Activated naive CD8-positive, alpha-beta T cell treated with anti-CD3 and anti-CD28 coated beads, Interleukin-2, amount 10 ng/mL, durations not matched to agents 7 days and 5 days (primary cell): ENCODE results near the gene FUT8. TPM values are rescaled to one million over a fixed set of nuclear protein-coding genes. Genes with fewer than 3 reads are reported as not detected.

Experiments
- ATAC-seq: fragments of 150-1000 bp; cut with Tn5 transposase; one replicate; pipeline ENCODE4 v1.10.0; 2021; ENCODE audit warnings: low read depth, moderate library complexity
- POLR2A ChIA-PET: fragments of 350-600 bp; sonication (Branson Sonifier 250); formaldehyde crosslinking; loops from one replicate; lab custom pipeline; 2021; ENCODE audit warnings: antibody characterized with exemption; lab: Charles Lee
- DNase-seq: peaks from one replicate; pipeline ENCODE4 v3.0.0; 2021
- H3K27ac Mint-ChIP-seq: one replicate; pipeline ENCODE4 v1.8.0; 2022; ENCODE audit warnings: mild to moderate bottlenecking, mixed read lengths
- H3K27me3 Mint-ChIP-seq: one replicate; pipeline ENCODE4 v1.8.0; 2022; ENCODE audit warnings: mild to moderate bottlenecking, moderate library complexity, mixed read lengths
- H3K36me3 Mint-ChIP-seq: one replicate; pipeline ENCODE4 v1.8.0; 2021; ENCODE audit warnings: mild to moderate bottlenecking, mixed read lengths
- H3K4me1 Mint-ChIP-seq: one replicate; pipeline ENCODE4 v1.8.0; 2021; ENCODE audit warnings: mixed read lengths
- H3K4me3 Mint-ChIP-seq: one replicate; pipeline ENCODE4 v1.8.0; 2022; ENCODE audit warnings: mild to moderate bottlenecking, moderate library complexity, mixed read lengths
- H3K9me3 Mint-ChIP-seq: one replicate; pipeline ENCODE4 v1.8.0; 2021; ENCODE audit warnings: mixed read lengths
- total RNA-seq, 2 experiments: library from RNA; stranded (reverse); gene quantifications; one replicate each; pipeline ENCODE4 v1.2.3, GENCODE V29; 2021

FUT8 gene
- 10 to 100 TPM; 82.7 to 86.4 TPM for total RNA-seq

DNA sequence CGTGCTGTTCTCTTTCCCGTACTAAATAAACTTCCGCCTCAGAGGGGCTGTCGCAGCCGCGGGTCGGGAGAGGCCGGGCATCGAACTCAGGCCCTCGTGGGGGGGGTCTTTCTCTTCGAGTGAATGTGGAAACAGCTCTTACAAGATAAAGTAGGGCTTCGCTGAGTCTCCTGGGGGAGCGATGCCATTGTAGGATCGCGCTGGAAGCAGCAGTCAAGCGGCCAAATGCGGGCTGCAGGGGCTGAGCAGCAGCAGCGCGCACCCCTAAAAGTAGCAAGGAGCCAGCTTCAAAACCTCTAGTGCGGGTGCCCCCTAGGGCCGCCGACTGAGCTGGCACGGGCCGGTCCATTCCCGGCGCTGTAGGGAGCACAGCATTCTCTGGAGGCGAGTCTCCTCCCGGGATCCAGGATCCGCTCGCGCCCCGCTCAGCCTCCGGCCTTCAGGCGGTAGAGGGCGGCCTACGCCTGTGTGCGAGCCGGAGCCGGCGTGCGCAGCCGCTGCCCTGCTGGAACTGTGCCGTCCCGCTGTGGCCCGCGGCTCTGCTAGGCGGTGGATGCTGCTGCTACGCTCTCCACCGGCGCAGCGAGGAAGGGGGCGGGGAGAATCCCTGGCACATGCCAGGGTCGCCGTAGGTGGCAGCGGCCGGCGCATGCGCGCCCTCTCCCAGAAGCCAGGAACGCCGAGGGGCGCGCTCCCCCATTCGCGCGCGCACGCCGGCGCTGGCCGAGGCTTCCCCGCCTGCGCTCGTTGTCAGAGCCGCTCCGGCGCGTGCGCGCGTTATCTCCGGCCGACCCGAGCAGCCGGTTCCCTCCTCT lies at the start of gene FUT8:
FUT8 (plus strand) TSS at position 699 of the 815 bp plus-strand sequence. CDS start 148,834 bp downstream, outside the sequence.
- peaks cover 14% of the 10 kb centered on the region for H3K36me3 Mint-ChIP-seq
- POLR2A ChIA-PET: interaction anchor here (0.5 to 3.6 kb wide), 28 partner anchors 12 to 450 kb away, joined by 3 to 59 read pairs (median 5); no protein-coding TSS in a partner anchor
- H3K4me1 Mint-ChIP-seq: peaks cover 39% of the 10 kb centered on the region
- DNase-seq: peak; percentile 92
- peak; percentile 86 for ATAC-seq
- no peaks in the 10 kb centered on the region for H3K9me3 Mint-ChIP-seq
- no peaks in the 10 kb centered on the region for H3K27me3 Mint-ChIP-seq
- peak within 1 kb of the TSS; percentile 97 for H3K4me3 Mint-ChIP-seq
- H3K27ac Mint-ChIP-seq: peak within 1 kb of the TSS; percentile 94

DNA sequence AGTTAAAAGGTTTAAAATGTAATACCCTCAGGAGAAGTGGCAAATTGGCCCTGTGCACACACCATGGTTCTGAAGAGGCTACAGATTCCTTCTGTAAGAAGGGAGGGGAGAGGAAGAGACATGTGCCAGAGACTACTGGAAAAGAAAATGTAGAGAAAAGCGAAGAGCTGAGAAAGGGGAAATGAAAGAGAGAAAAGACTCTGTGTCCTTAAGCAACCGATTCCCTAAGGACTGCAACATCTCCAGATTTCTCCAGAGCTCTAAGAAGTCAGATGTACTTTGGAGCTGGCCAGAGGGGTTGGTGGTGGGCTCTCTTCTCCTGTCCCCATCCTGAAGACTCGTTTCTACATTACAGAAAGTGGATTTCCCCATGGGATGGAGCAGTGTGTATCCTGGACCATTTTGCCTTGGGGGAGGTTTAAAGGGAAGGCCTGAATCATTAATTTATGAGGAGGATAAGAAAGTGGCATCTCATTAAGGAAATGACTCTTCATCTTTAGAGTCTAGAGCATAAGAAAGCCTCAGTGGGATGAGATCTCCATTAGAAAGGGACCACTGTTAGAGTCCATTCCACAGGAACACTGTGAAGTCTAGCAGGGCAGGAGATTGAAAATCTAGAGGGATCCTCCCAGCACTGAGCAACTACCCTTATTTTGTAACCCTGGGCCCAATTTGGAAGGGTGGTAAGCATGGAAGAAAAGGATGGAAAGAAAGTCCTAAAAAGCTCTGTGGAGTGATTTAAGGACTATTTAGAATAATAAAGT lies 45.5 kb upstream of the FUT8 start:
- Mint-ChIP-seq H3K4me1 (peaks cover 33% of the 10 kb centered on the region), H3K4me3 (no peak overlapping the region)

DNA sequence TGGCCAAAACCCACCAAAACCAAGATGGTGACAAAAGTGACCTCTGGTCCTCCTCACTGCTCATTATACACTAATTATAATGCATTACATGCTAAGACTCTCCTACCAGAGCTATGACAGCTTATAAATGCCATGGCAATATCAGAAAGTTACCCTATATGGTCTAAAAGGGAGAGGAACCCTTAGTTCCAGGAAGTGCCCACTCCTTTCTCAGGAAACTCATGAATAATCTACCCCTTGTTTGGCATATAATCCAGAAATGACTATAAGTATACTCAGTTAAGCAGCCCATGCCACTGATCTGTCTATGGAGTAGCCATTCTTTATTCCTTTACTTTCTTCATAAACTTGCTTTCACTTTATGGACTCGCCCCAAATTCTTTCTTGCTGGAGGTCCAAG lies 43.0 kb upstream of the FUT8 start:
- Mint-ChIP-seq H3K9me3 (no peaks in the 10 kb centered on the region), H3K27ac (peak overlapping the region; percentile 49), H3K4me1 (peaks cover 40% of the 10 kb centered on the region), H3K4me3 (peak overlapping the region; percentile 6), H3K27me3 (no peaks in the 10 kb centered on the region), H3K36me3 (peaks cover 43% of the 10 kb centered on the region)
- POLR2A ChIA-PET: interaction anchor here (0.8 kb wide), 1 partner anchor 81 kb away, joined by 3 read pairs; no protein-coding TSS in a partner anchor
- DNase-seq: no peak
- ATAC-seq: peak; percentile 72

More for the DNA sequence above, 45.5 kb upstream of the FUT8 start:
- no peaks in the 10 kb centered on the region for H3K27me3 Mint-ChIP-seq
- no peaks in the 10 kb centered on the region for H3K9me3 Mint-ChIP-seq
- H3K27ac Mint-ChIP-seq: no peak overlapping the region
- DNase-seq: no peak
- peaks cover 42% of the 10 kb centered on the region for H3K36me3 Mint-ChIP-seq
- ATAC-seq: no peak
- POLR2A ChIA-PET: no interaction called here

DNA sequence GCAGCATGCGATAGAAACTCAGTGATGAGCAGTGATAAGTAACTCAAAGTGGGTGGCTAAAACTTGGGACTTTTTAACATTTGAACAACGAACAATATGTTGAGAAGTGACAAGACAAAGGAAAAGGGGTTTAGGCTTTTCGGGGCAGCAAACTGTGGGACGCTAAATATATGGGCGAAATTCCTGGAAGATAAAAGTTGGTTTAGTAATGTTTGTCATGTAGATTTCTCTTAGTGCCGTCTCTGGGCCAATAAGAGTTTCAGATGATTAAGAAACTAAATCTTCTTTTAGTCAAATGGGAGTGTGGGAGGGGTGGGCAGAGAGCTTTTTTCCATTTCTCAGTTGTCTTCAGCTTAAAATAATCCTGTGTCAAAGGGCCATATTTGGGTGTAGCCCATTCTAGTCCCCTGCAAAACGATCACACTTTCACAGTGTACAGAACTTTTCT lies 41.7 kb upstream of the FUT8 start:
- H3K9me3 Mint-ChIP-seq: no peaks in the 10 kb centered on the region
- POLR2A ChIA-PET: interaction anchor here (0.8 kb wide), 1 partner anchor 19 kb away, joined by 3 read pairs; no protein-coding TSS in a partner anchor
- H3K27ac Mint-ChIP-seq: no peak overlapping the region
- DNase-seq (no peak), ATAC-seq (no peak)
- peaks cover 38% of the 10 kb centered on the region for H3K4me1 Mint-ChIP-seq
- no peaks in the 10 kb centered on the region for H3K27me3 Mint-ChIP-seq
- H3K36me3 Mint-ChIP-seq: peaks cover 38% of the 10 kb centered on the region
- H3K4me3 Mint-ChIP-seq: no peak overlapping the region

DNA sequence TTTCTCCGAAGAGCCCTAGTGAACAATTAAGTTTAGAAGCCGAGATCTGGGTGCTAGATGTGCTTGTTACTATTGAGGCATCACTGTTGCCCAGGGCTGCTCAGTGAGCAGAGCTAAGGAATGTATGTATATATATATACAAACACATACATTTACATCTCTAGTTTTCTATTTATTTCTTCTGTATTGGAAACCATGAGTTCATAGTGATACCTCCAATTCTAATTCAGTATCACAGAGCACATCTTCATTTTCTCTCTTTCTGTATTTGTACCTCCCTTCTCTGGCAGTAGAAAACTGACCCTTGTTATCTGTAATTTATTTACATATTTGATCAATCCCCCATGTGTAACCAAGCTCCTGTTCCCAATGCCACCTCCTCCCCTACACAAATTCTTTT lies 40.7 kb upstream of the FUT8 start:
- ATAC-seq (no peak), DNase-seq (no peak)
- Mint-ChIP-seq H3K36me3 (peaks cover 41% of the 10 kb centered on the region), H3K4me3 (no peak overlapping the region), H3K27me3 (no peaks in the 10 kb centered on the region), H3K9me3 (no peaks in the 10 kb centered on the region), H3K4me1 (peaks cover 38% of the 10 kb centered on the region), H3K27ac (peak overlapping the region; percentile 34)
- POLR2A ChIA-PET: no interaction called here

DNA sequence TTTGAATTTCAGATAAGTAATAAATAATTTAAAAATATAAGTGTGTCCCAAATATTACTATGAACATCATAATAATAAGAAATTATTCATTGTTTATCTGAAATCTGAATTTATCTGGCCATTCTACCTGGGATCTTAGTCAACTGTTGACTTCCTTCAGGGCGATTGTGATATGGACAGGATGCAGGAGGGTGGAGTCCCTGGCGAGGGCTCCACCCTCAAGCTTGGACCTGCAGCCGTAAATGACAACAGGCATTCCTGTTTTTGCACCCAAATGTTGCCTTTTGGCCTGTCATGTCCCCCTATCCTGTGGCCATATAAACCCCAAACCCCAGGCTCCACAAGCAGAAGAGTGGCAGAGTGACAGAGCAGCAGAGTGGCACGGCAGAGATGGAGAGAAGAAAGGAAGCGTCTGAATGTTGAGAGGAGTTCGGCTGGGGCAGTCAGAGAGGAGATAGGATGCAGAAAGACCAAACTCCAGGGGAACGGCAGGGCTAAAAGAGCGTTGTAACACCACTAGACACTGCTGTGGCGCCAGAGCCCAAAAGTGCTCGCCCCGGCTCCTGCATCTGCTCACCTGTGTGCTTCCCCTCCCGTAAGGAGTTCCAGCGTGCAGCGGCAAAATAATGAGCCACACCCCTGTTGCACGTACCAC lies 39.4 kb upstream of the FUT8 start:
- H3K4me1 Mint-ChIP-seq: peaks cover 33% of the 10 kb centered on the region
- no peaks in the 10 kb centered on the region for H3K27me3 Mint-ChIP-seq
- H3K36me3 Mint-ChIP-seq: peaks cover 44% of the 10 kb centered on the region
- POLR2A ChIA-PET: no interaction called here
- DNase-seq (no peak), ATAC-seq (no peak)
- H3K9me3 Mint-ChIP-seq: no peaks in the 10 kb centered on the region
- H3K27ac Mint-ChIP-seq: peak overlapping the region; percentile 52
- peak overlapping the region; percentile 40 for H3K4me3 Mint-ChIP-seq

DNA sequence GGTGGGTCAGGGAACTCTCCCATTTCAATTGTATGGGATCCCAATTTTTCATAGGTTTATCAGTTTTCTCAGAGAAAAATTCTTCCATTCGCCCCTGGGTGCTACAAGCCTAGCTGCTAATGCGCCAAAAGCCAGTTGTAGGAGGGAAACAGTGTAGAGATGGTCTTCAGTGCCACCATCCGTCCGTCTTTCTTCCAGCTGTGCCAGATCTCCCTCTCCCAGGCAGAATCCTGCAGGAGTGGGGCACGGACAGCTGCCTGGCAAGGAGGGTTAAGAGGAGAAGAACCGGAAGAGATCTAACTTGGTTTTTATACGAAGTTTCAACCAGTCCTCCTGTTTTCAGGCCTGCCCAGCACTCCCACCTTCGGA lies 38.9 kb upstream of the FUT8 start:
- no peak overlapping the region for H3K27ac Mint-ChIP-seq
- ATAC-seq (no peak), DNase-seq (no peak)
- peaks cover 49% of the 10 kb centered on the region for H3K36me3 Mint-ChIP-seq
- POLR2A ChIA-PET: no interaction called here
- H3K27me3 Mint-ChIP-seq: no peaks in the 10 kb centered on the region
- H3K4me1 Mint-ChIP-seq: peaks cover 33% of the 10 kb centered on the region
- no peak overlapping the region for H3K4me3 Mint-ChIP-seq
- no peaks in the 10 kb centered on the region for H3K9me3 Mint-ChIP-seq

DNA sequence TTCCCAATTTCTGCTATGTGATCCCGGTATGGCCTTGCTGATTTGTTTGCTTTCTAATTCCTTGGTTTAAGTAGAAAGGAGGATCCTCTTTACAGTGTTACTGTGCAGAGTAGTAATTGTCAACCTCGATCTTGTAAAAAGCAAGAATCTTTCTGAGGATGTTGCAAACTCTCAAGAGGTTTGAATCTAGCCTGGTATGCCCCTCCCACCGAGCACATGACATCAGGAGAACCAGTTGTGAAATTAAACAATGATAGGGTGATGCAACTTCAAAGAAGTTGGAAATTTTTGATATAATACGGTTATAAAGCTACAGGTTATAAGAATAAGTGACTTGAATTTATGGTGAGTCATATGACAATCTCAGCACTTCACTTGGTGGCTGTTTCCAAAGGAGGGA lies 35.0 kb upstream of the FUT8 start:
- no peaks in the 10 kb centered on the region for H3K27me3 Mint-ChIP-seq
- no peak overlapping the region for H3K4me3 Mint-ChIP-seq
- H3K9me3 Mint-ChIP-seq: peaks cover 3% of the 10 kb centered on the region
- H3K36me3 Mint-ChIP-seq: peaks cover 72% of the 10 kb centered on the region
- H3K4me1 Mint-ChIP-seq: peaks cover 12% of the 10 kb centered on the region
- POLR2A ChIA-PET: no interaction called here
- DNase-seq: no peak
- no peak for ATAC-seq
- H3K27ac Mint-ChIP-seq: no peak overlapping the region

DNA sequence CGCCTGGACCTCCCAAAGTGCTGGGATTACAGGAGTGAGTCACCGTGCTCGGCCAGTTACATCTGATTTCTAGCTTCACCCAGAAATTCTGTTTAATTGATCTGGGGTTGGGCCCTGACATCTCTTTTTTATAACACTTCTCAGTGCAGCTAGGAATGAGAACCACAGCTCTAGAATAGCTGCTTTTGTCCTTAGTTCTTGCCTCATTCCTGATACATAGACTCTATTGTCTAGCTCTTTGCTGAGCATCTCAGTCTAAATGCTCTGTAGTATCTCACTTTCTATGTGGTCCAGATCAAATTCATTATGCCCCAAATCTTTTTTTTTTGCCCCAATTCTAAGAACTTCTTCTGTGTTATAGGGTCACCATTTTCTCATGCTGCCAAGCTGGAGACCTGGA lies 29.9 kb upstream of the FUT8 start:
- Mint-ChIP-seq H3K36me3 (peaks cover 61% of the 10 kb centered on the region), H3K4me3 (no peak overlapping the region), H3K4me1 (peaks cover 15% of the 10 kb centered on the region), H3K9me3 (peaks cover 5% of the 10 kb centered on the region), H3K27ac (peak overlapping the region; percentile 39), H3K27me3 (no peaks in the 10 kb centered on the region)
- no peak for DNase-seq
- POLR2A ChIA-PET: interaction anchor here (0.5 kb wide), 1 partner anchor 30 kb away, joined by 5 read pairs; no protein-coding TSS in a partner anchor
- no peak for ATAC-seq

DNA sequence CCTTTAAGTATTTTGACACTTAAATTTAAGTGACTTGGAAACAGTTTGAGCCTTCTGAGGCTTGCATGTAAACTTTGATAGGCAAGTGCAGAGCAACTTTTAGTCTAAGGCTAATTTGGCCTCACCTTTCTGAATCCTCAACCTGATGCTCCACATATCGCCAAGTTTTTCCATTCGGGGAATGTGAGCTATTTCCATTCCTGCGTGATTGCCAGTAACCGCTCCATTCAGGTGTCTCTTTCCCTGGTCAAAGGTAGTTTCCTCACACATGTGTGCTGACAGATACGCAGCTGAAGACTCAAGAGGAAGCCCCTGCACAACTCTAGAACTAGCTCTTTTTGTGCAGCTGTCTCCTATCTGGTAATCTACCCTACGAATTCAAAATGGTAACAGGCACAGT lies 25.4 kb upstream of the FUT8 start:
- DNase-seq (no peak), ATAC-seq (no peak)
- Mint-ChIP-seq H3K27ac (no peak overlapping the region), H3K9me3 (peaks cover 3% of the 10 kb centered on the region), H3K27me3 (no peaks in the 10 kb centered on the region), H3K36me3 (peaks cover 39% of the 10 kb centered on the region), H3K4me3 (no peak overlapping the region), H3K4me1 (peaks cover 18% of the 10 kb centered on the region)
- POLR2A ChIA-PET: no interaction called here

DNA sequence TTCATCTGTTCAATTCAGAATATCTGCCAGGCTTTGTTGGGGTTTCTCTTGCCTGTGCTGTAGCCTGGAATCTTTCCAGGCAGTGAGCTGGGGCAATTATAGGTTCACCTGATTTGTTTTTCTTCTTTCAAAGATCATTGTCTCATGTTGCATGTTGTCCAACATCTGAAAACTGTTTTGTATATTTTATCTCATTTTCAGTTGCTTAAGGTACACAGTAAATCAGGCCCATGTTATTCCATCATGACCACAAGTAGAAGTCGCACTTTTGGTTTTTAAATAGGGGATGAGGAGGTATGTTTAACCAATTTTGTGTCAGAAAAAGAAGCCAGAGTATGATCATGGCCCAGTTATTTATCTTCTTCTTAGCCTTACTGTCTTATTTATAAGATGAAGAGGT lies 24.9 kb upstream of the FUT8 start:
- POLR2A ChIA-PET: no interaction called here
- Mint-ChIP-seq H3K4me1 (peaks cover 18% of the 10 kb centered on the region), H3K36me3 (peaks cover 41% of the 10 kb centered on the region), H3K27me3 (no peaks in the 10 kb centered on the region), H3K9me3 (peaks cover 5% of the 10 kb centered on the region), H3K27ac (no peak overlapping the region), H3K4me3 (no peak overlapping the region)
- DNase-seq (no peak), ATAC-seq (no peak)

DNA sequence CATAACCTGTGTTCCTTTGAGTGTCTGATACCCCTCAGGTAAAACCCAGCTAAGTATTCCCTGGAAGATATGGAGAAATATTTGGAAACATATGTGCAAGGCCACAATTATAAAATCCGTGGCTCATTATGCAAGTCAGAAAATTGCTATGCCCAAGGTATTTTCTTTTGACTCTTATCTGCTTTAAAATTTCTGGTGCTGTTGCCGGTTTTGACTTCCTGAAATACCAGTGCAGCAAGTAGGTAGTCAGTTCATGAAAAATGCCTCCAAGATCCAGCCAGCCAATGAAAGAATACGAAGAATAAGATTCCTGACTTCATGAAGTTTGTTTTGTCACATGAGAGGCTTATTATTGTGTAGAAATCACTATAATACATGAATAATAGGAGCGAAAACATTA lies 20.2 kb upstream of the FUT8 start:
- no peaks in the 10 kb centered on the region for H3K27me3 Mint-ChIP-seq
- POLR2A ChIA-PET: no interaction called here
- H3K4me1 Mint-ChIP-seq: peaks cover 17% of the 10 kb centered on the region
- H3K36me3 Mint-ChIP-seq: peaks cover 66% of the 10 kb centered on the region
- peaks cover 23% of the 10 kb centered on the region for H3K9me3 Mint-ChIP-seq
- H3K4me3 Mint-ChIP-seq: no peak overlapping the region
- DNase-seq (no peak), ATAC-seq (no peak)
- no peak overlapping the region for H3K27ac Mint-ChIP-seq
